Pulmonary artery endothelial cell (primary cell): ENCODE data around the gene PABPN1L. TPM values are rescaled to one million over a fixed set of nuclear protein-coding genes. Genes with fewer than 3 reads are reported as not detected.

Experiments used
- DNase-seq: peaks from one replicate; pipeline ENCODE4 v3.0.0-alpha.2; 2011; ENCODE audit warnings: low read depth, low spot score
- total RNA-seq: library from RNA; depleted of rRNA; stranded (reverse); fragments of >200 nt; gene quantifications from 2 replicates; pipeline ENCODE4 v1.2.3, GENCODE V29; 2014

The PABPN1L gene
- total RNA-seq: not detected in 2 replicates

GRCh38 chr16:88866151-88866920, at the start of gene PABPN1L:
Gene PABPN1L, minus strand, starts transcription at chr16:88866660. Its CDS starts 54 bp downstream, at chr16:88866606.
- DNase-seq: no peak

- DNase-seq: no peak
Observed at GRCh38 chr16:88915639-88916327, 49.3 kb upstream of the PABPN1L start.

GRCh38 chr16:88914750-88915368, 48.4 kb upstream of the PABPN1L start:
- DNase-seq: no peak

- no peak for DNase-seq
Observed at GRCh38 chr16:88913870-88914269, 47.4 kb upstream of the PABPN1L start.

GRCh38 chr16:88913001-88913612, 46.6 kb upstream of the PABPN1L start:
- no peak for DNase-seq

GRCh38 chr16:88912556-88912955, 46.1 kb upstream of the PABPN1L start:
- no peak for DNase-seq

- DNase-seq: no peak
Observed at GRCh38 chr16:88911946-88912310, 45.5 kb upstream of the PABPN1L start.

GRCh38 chr16:88911136-88911945, 44.9 kb upstream of the PABPN1L start:
- DNase-seq: no peak

- DNase-seq: no peak
Observed at GRCh38 chr16:88910284-88911135, 44.0 kb upstream of the PABPN1L start.

GRCh38 chr16:88909431-88910210, 43.2 kb upstream of the PABPN1L start:
- DNase-seq: no peak

- no peak for DNase-seq
Observed at GRCh38 chr16:88908307-88908706, 41.8 kb upstream of the PABPN1L start.

- DNase-seq: no peak
Observed at GRCh38 chr16:88907768-88908167, 41.3 kb upstream of the PABPN1L start.

- no peak for DNase-seq
Observed at GRCh38 chr16:88906535-88907105, 40.2 kb upstream of the PABPN1L start.

GRCh38 chr16:88906020-88906419, 39.6 kb upstream of the PABPN1L start:
- DNase-seq: no peak

GRCh38 chr16:88905563-88905962, 39.1 kb upstream of the PABPN1L start:
- no peak for DNase-seq

GRCh38 chr16:88904676-88905365, 38.4 kb upstream of the PABPN1L start:
- no peak for DNase-seq

GRCh38 chr16:88903267-88903666, 36.8 kb upstream of the PABPN1L start:
- no peak for DNase-seq

GRCh38 chr16:88902744-88903143, 36.3 kb upstream of the PABPN1L start:
- no peak for DNase-seq
